Measurements from ENCODE around the gene PPIL6.

- TF ChIP-seq POLR2A (IDR thresholded peaks at IDR 0.05) (no peak), EP300 (IDR thresholded peaks at IDR 0.05; ENCODE audit: low read depth) (no peak)
- TF ChIP-seq, protein P1, sequence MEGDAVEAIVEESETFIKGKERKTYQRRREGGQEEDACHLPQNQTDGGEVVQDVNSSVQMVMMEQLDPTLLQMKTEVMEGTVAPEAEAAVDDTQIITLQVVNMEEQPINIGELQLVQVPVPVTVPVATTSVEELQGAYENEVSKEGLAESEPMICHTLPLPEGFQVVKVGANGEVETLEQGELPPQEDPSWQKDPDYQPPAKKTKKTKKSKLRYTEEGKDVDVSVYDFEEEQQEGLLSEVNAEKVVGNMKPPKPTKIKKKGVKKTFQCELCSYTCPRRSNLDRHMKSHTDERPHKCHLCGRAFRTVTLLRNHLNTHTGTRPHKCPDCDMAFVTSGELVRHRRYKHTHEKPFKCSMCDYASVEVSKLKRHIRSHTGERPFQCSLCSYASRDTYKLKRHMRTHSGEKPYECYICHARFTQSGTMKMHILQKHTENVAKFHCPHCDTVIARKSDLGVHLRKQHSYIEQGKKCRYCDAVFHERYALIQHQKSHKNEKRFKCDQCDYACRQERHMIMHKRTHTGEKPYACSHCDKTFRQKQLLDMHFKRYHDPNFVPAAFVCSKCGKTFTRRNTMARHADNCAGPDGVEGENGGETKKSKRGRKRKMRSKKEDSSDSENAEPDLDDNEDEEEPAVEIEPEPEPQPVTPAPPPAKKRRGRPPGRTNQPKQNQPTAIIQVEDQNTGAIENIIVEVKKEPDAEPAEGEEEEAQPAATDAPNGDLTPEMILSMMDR (IDR thresholded peaks at IDR 0.05): no peak
Observed at GRCh38 chr6:109396046-109396718, 44.2 kb downstream of the PPIL6 start.

Measured in transverse colon (tissue), 3 donors.